ENCODE measurements around the gene OLA1.

The OLA1 gene

GRCh38 chr2:174062934-174063333, 185.4 kb downstream of the OLA1 start:
- TF ChIP-seq, protein P1, sequence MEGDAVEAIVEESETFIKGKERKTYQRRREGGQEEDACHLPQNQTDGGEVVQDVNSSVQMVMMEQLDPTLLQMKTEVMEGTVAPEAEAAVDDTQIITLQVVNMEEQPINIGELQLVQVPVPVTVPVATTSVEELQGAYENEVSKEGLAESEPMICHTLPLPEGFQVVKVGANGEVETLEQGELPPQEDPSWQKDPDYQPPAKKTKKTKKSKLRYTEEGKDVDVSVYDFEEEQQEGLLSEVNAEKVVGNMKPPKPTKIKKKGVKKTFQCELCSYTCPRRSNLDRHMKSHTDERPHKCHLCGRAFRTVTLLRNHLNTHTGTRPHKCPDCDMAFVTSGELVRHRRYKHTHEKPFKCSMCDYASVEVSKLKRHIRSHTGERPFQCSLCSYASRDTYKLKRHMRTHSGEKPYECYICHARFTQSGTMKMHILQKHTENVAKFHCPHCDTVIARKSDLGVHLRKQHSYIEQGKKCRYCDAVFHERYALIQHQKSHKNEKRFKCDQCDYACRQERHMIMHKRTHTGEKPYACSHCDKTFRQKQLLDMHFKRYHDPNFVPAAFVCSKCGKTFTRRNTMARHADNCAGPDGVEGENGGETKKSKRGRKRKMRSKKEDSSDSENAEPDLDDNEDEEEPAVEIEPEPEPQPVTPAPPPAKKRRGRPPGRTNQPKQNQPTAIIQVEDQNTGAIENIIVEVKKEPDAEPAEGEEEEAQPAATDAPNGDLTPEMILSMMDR (IDR thresholded peaks at IDR 0.05; ENCODE audit: borderline replicate concordance, insufficient read depth, low read depth, low read length), result no peak
- no peak overlapping the region for H3K4me3 ChIP-seq (ENCODE audit: low read depth, low read length)

DNA sequence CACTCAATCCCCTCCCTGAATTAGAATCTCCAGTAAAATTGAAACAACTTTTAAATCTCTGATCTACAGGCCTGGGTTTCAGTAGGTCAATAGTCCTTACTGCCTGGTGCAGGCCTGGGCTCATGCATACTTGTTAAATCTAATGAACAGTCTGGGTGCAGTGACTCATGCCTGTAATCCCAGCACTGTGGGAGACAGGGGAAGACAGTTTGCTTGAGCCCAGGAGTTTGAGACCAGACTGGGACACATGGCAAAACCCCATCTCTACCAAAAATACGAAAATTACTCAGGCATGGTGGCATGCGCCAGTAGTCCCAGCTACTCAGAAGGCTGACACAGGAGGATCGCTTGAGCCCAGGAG, 188.5 kb downstream of the OLA1 start:
- no peak overlapping the region for H3K4me3 ChIP-seq (ENCODE audit: low read depth, low read length)
- TF ChIP-seq, protein P1 (IDR thresholded peaks at IDR 0.05; ENCODE audit: borderline replicate concordance, insufficient read depth, low read depth, low read length), result no peak

DNA sequence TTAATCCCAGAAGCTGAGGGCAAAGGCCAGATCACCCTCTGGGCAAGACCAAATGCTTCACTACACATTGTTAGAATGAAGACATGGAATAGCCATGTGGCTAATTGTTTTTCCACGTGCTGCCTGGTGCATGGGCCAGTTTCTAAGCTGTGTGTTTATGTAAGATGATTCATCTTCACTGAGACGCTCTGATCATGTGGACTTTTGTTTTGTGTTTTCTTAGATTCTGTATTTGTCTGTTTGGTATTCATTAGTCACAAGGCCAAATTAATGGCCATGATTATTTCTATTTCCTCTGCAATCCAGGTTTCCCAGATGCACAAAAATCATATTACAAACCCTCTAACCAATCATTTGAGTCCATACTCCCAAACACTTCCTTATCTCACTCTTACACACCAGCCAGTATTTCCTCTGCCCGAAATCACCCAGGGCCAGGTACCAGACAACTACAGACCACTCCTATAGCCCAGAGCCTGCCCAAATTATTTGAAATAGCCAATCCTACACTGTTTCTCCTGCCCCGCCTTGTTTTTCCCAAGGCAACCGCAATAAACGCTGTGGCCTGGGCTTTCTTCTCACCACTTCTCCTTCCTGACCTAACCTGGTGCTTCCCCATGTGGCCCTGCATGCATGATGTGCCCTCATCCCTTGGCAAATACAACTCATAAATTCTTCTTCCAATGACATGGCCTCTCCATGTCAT, 189.0 kb downstream of the OLA1 start:
- H3K4me3 ChIP-seq (ENCODE audit: low read depth, low read length), result no peak overlapping the region
- TF ChIP-seq, protein P1 (IDR thresholded peaks at IDR 0.05; ENCODE audit: borderline replicate concordance, insufficient read depth, low read depth, low read length), result no peak

- TF ChIP-seq, protein P1 (IDR thresholded peaks at IDR 0.05; ENCODE audit: borderline replicate concordance, insufficient read depth, low read depth, low read length), result no peak
- no peak overlapping the region for H3K4me3 ChIP-seq (ENCODE audit: low read depth, low read length)
Measured at GRCh38 chr2:174058456-174058855, 189.9 kb downstream of the OLA1 start.

- TF ChIP-seq, protein P1 (IDR thresholded peaks at IDR 0.05; ENCODE audit: borderline replicate concordance, insufficient read depth, low read depth, low read length), result no peak
- no peak overlapping the region for H3K4me3 ChIP-seq (ENCODE audit: low read depth, low read length)
Measured at GRCh38 chr2:174058026-174058425, 190.3 kb downstream of the OLA1 start.

DNA sequence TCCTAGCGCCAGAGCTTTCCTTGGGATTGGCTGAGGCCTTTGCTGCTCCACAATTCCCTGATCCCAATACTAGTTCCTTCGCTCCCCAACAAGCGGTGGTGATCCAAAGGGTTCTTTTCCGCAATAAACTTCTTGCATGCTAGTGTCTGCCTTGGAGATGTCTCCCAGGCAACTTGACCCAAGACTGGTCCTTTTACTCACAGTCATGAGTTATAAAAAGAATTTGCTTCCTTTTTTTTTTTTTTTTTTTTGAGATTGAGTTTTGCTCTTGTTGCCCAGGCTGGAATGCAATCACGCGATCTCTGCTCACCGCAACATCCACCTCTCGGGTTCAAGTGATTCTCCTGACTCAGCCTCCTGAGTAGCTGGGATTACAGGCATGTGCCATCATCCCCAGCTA, 193.4 kb downstream of the OLA1 start:
- no peak overlapping the region for H3K4me3 ChIP-seq (ENCODE audit: low read depth, low read length)
- TF ChIP-seq, protein P1 (IDR thresholded peaks at IDR 0.05; ENCODE audit: borderline replicate concordance, insufficient read depth, low read depth, low read length), result no peak

GRCh38 chr2:174053355-174054151, 194.8 kb downstream of the OLA1 start:
- TF ChIP-seq, protein P1 (IDR thresholded peaks at IDR 0.05; ENCODE audit: borderline replicate concordance, insufficient read depth, low read depth, low read length), result no peak
- no peak overlapping the region for H3K4me3 ChIP-seq (ENCODE audit: low read depth, low read length)
